GM12873 (cell line): Measurements from ENCODE around the gene CEBPA.

Experiments used
- TF ChIP-seq, protein P1 (sequence below): IDR thresholded peaks from 2 replicates; pipeline ENCODE4 v1.5.1; 2012; ENCODE audit warnings: low read depth, mild to moderate bottlenecking, moderate library complexity, low read length, control low read depth; ENCODE audit not compliant: insufficient read depth; ENCODE audit errors: missing control alignments

CEBPA gene

DNA sequence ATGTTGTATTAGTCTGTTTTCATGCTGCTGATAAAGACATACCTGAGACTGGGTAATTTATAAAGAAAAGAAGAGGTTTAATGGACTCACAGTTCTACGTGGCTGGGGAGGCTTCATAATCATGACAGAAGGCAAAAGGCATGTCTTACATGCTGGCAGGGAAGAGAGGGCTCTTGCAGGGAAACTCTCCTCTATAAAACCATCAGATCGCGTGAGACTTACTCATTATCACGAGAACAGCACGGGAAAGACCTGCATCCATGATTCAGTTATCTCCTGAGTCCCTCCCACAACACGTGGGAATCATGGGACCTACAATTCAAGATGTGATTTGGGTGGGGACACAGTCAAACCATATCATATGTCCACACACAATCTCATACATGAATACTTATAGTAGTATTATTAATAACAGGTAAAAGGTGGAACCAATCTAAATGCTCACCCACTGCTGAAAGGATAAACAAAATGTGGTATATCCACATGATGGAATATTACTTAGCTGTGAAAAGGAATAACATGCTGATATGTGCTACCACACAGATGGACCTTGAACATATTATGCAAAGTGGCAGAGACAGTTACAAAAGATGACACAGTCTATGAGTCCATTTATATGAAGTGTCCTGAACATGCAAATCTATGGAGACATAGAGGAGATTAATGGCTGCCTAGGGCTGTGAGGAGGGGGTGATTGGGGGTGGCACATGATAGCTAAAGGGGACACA, 20.9 kb upstream of the CEBPA start:
- TF ChIP-seq, protein P1, sequence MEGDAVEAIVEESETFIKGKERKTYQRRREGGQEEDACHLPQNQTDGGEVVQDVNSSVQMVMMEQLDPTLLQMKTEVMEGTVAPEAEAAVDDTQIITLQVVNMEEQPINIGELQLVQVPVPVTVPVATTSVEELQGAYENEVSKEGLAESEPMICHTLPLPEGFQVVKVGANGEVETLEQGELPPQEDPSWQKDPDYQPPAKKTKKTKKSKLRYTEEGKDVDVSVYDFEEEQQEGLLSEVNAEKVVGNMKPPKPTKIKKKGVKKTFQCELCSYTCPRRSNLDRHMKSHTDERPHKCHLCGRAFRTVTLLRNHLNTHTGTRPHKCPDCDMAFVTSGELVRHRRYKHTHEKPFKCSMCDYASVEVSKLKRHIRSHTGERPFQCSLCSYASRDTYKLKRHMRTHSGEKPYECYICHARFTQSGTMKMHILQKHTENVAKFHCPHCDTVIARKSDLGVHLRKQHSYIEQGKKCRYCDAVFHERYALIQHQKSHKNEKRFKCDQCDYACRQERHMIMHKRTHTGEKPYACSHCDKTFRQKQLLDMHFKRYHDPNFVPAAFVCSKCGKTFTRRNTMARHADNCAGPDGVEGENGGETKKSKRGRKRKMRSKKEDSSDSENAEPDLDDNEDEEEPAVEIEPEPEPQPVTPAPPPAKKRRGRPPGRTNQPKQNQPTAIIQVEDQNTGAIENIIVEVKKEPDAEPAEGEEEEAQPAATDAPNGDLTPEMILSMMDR, result no peak

DNA sequence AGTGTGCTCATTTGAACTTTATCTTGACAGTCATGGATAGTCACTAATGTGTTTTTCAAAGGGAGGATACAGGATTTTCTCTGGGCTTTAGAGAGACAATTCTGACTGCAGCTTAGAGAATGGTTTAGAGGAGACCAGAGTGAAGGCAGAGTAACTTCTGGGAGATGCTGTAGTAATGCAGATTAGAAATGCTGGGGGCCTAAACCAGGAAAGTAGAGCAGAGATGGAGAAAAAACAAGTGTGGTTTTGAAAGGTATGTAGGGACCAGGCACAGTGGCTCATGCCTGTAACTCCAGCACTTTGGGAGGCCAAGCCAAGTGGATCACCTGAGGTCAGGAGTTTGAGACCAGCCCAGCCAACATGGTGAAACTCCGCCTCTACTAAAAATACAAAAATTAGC, 18.3 kb upstream of the CEBPA start:
- TF ChIP-seq, protein P1, result no peak

- TF ChIP-seq, protein P1, result no peak
Observed at GRCh38 chr19:33317517-33317916, 15.2 kb upstream of the CEBPA start.

DNA sequence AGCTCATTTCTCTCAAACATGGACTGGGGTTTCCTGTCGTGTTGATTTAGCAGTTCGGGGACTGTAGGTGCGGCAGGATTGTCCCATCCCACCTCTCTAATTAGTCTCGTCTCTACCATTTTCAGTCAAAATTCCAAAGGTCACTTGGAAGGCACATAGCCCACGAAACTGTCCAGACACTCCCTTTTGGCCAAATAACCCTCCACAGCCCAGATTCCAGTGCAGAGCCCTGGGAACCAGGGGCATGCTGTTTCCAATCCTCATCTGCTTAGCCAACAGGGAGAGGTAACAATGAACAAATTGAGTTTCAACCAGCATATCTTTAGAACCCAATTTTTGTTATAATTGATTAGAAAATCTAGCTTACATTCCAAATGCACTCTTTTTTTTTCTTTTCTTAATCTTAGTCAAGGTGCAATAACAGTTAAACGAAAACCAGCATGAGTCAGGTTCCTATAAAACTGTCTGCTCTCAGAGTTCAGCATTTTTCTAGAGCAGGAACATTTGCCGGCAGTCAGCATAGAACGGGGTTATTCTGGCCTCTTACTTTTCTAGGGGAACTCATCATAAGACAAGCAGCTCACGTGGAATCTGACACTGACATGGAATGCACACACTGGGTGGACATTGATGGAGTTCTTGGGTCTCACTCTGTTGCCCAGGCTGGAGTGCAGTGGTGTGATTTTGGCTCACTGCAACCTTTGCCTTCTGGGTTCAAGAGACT, 14.4 kb upstream of the CEBPA start:
- TF ChIP-seq, protein P1, result no peak

DNA sequence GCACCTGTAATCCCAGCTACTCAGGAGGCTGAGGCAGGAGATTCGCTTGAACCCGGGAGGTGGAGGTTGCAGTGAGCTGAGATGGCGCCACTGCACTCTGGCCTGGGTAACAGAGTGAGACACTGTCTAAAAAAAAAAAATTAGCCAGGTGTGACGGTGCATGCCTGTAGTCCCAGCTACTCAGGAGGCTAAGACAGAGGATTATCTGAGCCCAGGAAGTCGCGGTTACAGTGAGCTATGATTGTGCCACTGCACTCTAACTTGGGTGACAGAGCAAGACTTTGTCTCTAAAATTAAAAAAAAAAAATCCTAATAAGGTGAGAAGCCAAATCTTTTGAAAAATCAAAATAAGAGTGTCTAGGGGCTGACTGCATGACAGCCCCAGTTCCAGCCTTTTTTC, 9.7 kb upstream of the CEBPA start:
- TF ChIP-seq, protein P1, result no peak

- TF ChIP-seq, protein P1, result peak; percentile 35
Observed at GRCh38 chr19:33311326-33311682, 9.0 kb upstream of the CEBPA start.

DNA sequence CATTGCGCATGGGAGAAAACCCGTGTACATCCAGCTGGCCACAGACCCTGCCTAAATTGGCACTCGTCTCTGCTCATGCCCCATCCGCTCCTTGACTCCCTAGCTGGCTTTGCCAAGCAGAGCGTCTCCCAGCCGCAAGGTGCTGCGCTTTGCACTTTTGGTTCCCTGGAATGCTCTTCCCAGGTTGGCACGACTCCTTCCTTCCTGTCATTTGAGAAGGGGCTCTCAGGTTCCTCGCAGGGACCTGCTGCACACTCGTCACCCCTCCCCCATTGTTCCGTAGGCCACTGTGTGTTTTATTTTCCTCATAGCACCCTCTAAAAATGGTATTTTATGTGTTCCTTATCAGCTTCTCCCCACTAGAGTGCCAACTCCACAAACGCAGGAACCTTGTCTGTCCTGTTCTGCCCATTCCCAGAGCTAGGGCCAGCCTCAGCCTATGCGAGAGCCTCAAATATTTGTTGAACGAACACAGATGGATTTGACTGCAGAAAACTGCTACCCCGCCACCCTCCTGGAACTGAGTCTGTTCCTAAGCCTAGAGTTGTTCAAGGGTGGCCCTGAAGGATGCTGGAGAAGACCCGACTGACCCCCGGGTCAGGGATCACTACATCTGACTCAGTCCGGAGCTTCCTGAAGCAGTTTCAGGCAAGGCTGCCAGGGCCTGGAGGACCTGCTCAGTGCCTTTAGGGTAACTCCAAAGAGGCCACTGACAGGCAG, 8.4 kb upstream of the CEBPA start:
- TF ChIP-seq, protein P1, result no peak
